ENCODE measurements around the gene SEMA6D.

The SEMA6D gene

DNA sequence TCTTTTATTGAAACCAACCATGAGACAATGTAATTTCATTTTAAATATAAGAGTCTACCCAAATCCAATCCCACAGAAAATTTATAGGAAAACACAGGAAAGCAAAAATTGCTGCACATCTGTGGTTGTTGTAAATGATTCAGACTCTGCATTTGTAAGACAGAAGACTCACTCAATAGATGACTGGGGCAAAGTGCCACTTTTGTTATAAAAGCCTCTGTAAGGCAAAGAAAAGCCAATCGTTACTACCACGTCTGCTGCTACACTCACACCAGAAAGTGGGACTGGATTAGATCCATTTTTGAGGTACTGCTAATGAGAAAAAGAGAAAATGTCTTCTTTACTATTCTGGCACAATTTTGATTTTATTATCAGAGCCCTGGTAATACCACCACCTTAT is 74.9 kb downstream of the SEMA6D start:
- TF ChIP-seq CTCF (IDR thresholded peaks at IDR 0.05) = no peak

DNA sequence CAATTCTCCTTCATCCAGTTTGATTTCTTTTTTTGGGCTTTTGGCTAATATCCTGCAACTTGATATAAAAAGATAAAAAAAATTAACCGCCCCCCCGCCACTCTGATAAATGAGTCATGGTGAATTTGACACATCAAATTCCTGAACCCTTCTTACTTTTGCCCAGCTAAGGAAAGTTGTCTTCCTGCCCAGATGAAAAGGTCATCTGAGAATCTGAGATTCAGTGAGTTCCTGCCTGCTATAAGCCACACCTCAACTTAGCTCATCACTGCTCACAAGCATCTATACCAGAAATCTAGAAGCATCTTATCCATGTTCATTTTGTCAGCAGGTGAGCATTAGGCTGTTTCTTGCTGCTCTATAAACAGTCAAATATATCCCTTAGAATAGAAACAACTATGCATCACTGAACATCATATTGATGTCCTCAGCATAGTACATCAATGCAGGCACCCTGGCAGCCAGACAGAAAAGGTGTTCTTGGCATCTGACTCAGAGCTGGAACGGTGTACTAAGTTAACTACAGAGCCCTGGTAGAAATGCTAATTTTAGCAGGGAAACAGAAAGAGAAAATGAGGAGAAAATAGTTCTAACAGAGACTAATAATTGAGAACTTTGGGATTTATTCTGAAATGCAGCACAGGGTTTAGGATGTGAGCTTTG is 77.1 kb downstream of the SEMA6D start:
- no peak for TF ChIP-seq CTCF (IDR thresholded peaks at IDR 0.05)

GRCh38 chr15:47795864-47796263 is 78.6 kb downstream of the SEMA6D start:
- no peak for TF ChIP-seq CTCF (IDR thresholded peaks at IDR 0.05)

GRCh38 chr15:47796339-47796738 is 79.0 kb downstream of the SEMA6D start:
- TF ChIP-seq CTCF (IDR thresholded peaks at IDR 0.05) = no peak

GRCh38 chr15:47796830-47797229 is 79.5 kb downstream of the SEMA6D start:
- no peak for TF ChIP-seq CTCF (IDR thresholded peaks at IDR 0.05)

GRCh38 chr15:47801522-47801921 is 84.2 kb downstream of the SEMA6D start:
- TF ChIP-seq CTCF (IDR thresholded peaks at IDR 0.05) = no peak

DNA sequence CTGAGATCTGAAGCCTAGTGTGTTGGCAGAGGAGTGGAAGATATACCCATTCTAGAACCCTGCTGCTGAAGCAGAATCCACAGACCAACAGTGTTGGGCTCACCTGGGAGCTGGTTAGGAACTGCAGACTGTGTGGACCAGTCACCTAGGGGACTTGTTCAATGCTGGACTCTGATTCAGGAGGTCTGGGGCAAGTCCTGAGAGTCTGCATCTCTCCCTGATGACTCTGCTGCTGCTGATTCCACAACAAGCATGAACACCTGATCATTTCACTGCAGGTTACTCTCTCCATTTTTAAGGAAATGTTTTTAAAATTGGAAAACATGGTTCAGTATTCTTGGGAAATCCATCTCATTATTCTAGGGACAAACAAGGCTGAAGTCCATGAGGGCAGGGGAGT is 84.9 kb downstream of the SEMA6D start:
- no peak for TF ChIP-seq CTCF (IDR thresholded peaks at IDR 0.05)

DNA sequence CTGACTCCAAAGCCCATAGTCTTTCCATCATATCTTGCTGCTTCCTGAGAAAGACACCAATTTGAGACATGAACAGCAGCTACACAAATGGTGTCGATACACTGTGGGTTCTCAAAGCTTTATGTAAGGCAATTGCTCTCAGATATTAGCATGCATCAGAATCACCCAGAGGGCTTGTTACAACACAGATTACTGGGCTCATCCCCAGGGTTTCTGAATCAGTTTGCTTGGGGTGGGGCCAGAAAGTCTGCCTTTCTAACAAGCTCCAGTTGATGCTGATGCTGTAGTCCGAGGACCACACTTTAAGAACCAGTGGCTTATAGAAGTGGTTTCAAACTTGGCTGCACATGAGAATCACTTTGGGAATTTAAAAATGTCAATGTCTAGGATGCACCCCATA is 86.5 kb downstream of the SEMA6D start:
- no peak for TF ChIP-seq CTCF (IDR thresholded peaks at IDR 0.05)
